Muscle of back (tissue), 11 donors: ENCODE results near the gene F2. TPM values are rescaled to one million over a fixed set of nuclear protein-coding genes. Genes with fewer than 3 reads are reported as not detected.
A peak's percentile ranks its signal among the peaks of the same experiment; 100 is the strongest.
"Not testable (repeated sequence)": the region's sequence is repeated elsewhere in the genome, so short reads cannot be mapped to it uniquely, and the experiment has no call there.

Source experiments
- DNase-seq, 3 donors: peaks; one replicate each; pipeline versions ENCODE4 v3.0.0 to v3.0.0-alpha.2; 2013
- polyA plus RNA-seq, 10 donors: library from polyadenylated mRNA; unstranded; fragments of 120-200 nt; gene quantifications; one replicate each; pipeline ENCODE4 v1.2.1, GENCODE V29; 2013; ENCODE audit not compliant: insufficient read length in 10 of 10

The F2 gene
- polyA plus RNA-seq, 10 donors: 0.50 TPM; not detected in 9

DNA sequence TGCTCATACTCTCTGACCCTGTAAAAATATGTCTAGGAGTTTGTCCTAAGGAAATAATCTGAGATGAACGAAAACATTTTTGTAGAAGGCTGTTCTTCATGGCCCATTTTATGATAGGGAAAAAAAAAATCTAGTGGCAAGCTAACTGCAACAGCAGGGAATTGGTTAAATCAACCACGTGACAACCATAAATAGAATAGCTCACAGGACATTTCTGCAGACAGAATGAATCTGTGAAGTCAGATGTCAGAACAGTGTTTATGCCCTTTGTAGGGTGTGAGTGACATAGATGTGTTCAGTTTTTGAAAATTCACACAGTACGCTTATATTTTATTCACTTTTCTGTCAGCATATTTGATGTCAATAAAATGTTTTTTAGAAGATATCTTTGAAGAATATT is 34.6 kb upstream of the F2 start:
- no peak for DNase-seq

GRCh38 chr11:46686886-46687795 is 31.9 kb upstream of the F2 start:
- no peak for DNase-seq

DNA sequence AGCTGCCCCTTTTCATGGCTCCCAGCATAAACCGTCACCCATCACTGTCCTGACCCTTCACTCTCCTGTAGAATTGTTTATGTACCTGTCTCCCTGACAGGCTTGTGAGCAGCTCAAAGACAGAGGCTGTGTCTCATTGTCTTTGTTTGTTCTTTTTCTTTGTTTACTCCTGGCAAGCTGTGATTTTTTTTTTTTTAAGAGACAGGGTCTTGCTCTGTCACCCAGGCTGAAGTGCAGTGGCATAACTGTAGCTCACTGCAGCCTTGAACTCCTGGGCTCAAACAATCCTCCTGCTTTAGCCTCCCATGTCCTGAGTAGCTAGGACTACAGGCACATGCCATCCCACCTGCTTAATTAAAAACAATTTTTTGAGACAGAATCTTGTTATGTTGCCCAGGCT is 28.3 kb upstream of the F2 start:
- DNase-seq: no peak

DNA sequence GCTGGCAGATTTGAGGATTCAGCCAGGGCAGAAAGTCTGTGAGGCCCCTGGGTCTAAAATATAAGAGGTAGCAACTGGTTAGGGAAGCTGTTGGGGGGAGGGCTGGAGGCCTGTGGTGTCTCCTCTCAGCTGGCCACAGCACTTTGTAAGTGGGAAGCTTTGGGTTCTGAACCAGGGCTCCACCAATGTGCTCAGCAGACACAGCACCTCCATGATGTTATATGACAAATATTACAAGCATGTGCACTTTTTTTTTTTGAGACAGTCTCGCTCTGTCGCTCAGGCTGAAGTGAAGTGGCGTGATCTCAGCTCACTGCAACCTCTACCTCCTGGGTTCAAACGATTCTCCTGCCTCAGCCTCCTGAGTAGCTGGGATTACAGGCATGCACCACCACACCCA is 26.6 kb upstream of the F2 start:
- no peak for DNase-seq

DNA sequence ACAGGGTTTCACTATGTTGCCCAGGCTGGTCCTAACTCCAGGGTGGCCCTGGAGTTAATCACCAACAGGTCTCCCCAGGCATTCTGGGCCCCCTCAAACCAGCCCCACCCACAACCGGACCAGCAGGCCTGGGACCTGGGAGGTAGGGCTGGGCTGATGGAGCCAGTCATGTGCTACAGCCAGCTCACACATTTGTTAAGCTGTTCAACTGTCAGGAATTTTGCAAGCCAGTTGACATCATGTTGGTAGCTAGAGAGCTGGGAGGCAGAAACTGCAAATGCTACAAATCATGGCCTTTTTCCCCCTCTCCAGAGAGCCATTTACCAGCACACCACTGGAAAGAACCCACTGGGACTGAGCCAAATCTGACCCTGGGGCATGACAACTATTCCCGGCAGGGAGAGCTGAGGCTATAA is 25.4 kb upstream of the F2 start:
- no peak for DNase-seq

GRCh38 chr11:46694072-46694471 is 24.9 kb upstream of the F2 start:
- no peak for DNase-seq

DNA sequence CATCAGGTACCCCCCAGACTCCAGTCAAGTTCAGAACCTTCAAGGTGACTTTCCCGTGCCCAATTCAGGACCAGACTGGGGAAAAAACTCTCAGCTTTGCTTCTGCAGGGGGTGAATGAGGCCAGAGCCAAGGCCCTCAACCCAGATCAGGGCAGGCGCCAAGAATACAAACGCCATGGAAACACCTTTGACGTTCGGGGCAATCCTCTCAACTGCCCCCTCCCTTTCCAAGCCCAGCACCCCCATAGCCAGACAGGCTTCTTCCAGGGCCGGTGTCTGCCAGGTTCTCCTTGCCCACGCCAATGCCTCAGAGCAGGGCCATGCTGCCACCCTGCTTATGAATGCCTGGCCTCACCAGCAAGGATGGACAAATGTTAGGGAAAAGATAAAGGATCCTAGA is 24.4 kb upstream of the F2 start:
- no peak for DNase-seq

DNA sequence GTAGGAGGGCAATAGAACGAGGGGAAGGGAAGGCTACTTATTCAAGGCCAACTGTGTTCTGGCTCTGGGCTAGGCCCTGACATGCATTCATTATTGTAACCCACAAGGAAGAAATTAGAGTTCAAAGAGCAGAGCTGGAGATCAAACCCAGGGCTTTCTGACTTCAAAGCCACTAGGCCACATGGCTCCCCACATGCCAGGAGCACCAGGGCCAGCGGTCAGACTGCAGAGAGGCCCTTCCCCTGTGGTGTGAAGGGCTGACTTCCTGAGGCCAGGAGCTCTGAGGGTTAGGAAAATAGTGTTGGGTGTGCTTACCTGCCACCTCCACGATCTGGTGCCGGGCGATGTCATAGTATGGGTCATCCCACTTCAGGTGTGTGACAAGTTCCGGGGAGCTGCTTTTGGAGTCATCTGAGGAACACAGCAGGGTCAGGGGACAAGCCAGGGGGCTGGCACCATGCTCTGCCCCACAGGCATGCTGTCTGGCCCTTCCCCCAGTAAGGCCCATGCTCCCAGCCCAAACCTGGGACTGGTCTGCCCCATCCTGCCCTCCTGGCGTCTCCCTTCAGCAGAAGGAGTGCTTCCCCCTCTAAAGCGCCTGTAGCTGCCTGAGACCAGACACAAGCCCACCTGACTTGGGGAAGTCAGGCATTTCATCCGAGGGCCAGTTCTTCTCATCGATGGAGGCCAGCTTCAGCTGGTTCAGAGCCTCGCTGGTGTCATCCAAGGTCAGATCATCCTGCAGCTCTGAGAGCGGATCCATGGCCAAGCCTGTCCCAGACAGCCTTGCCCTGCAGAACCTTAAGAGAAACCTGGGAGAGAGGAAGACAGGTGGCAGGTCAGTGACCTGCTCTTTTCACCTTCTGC is 23.4 kb upstream of the F2 start:
- peak in 1 of 3 donors; percentile 29 for DNase-seq

DNA sequence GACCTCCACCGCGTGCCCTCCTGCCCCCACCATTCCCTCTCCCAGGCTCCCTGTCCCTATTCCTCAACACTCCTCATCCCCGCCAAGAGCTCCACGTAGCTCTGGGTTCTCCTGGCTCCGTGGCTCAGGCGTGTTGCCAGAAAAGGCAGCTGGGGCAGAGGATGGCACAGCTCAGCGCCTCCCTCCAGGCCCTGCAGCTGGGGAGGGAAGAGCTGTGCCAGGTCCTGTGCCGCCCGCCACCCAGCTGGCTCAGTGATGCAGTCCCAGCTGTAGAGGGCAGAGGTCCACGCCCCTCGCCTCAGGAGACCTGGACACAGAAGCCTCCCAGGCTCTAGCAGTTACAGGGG is 22.8 kb upstream of the F2 start:
- peak; percentile 62 to 79 (median 68) for DNase-seq

GRCh38 chr11:46697303-46697702 is 21.7 kb upstream of the F2 start:
- DNase-seq: no peak

DNA sequence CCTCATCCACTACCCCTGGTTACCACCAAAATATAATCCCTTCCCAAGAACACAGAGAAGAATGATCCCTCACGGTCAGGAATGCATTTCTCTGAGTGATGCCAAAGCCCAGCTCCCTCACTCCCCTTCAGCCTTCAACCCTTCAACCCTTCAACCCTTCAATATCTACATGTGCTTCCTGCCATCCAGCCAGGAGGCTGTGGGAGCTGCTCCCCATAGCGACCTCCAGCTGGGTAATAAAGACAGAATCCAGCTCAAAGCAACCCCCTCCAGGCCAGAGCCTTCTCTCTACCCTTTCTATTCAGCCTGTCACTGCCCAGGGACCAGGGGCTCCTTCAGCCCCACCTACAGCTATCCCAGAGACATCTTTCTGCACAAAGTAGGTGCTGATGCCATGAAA is 21.3 kb upstream of the F2 start:
- no peak for DNase-seq

DNA sequence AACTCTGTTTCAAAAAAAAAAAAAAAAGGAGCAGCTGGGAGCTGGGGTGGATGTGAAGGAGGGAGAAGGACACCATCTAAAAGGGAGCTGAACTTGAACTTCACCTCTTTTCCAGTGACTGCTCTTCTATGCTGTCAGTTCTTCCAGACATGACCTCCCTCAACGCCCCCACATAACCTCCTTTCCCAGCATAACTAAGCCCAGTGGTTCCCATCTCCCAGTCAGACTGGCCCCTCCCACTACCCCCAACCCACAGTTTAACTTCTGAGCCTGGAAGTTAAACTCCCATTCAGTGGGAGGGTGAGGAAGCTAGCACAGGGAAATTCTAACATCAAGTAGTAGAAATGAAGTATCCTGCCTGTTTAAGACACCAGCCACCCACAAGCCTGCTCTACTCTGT is 20.4 kb upstream of the F2 start:
- DNase-seq: no peak

- peak; percentile 99 for DNase-seq
These were observed 18.6 kb upstream of the F2 start, which contains the start of the genes ARHGAP1 and ZNF408 for GRCh38 chr11:46700241-46701077. Gene ARHGAP1 (minus strand): TSS chr11:46700619. CDS start chr11:46696107, 4,512 bp downstream. Gene ZNF408 (plus strand): TSS chr11:46701031. CDS start chr11:46701048, 17 bp downstream.

GRCh38 chr11:46701078-46701654 is 17.8 kb upstream of the F2 start:
- no peak for DNase-seq

DNA sequence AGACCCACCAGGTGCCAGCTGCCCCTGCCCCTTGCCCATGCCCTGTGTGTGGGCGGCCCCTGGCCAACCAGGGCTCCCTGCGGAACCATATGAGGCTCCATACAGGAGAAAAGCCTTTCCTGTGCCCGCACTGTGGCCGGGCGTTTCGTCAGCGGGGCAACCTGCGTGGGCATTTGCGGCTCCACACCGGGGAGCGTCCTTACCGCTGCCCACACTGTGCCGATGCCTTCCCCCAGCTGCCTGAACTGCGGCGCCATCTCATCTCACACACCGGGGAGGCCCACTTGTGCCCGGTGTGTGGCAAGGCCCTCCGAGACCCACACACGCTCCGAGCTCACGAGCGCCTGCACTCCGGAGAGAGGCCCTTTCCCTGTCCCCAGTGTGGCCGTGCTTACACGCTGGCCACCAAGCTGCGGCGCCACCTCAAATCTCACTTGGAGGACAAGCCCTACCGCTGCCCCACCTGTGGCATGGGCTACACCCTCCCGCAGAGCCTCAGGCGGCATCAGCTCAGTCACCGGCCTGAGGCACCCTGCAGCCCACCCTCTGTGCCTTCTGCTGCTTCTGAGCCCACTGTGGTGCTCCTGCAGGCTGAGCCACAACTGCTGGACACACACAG is 13.8 kb upstream of the F2 start:
- DNase-seq: no peak

GRCh38 chr11:46706886-46707285 is 12.1 kb upstream of the F2 start:
- DNase-seq: no peak

GRCh38 chr11:46709351-46709750 is 9.7 kb upstream of the F2 start:
- DNase-seq: not testable (repeated sequence)

DNA sequence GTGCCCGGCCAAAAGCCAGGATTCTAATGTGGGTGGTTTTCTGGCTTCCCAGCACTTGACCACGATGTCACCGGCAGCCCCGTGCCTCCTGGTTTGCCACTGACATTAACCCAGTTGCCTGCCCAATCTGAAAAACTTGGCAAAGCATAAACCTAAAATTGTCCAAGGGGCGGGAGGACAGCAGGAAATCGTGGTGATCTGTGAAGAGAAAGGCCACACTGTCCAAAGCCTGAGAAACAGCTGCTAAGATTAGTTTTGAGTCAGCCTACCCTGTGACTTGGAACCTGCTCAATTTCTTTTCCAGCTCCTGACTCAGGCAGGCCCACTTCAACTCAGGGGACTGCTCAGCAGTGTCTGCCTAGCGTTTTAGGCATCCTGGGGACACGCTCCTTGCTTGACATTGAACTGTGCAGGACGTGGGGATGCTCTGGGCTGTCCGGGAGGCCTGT is 8.2 kb upstream of the F2 start:
- peak; percentile 75 to 87 (median 83) for DNase-seq

- no peak for DNase-seq
These were observed 7.7 kb upstream of the F2 start for GRCh38 chr11:46711303-46711702.

- DNase-seq: no peak
These were observed 6.0 kb upstream of the F2 start for GRCh38 chr11:46712874-46713576.
